ENCODE results near the gene SLC35A4.

SLC35A4 gene, protein sequence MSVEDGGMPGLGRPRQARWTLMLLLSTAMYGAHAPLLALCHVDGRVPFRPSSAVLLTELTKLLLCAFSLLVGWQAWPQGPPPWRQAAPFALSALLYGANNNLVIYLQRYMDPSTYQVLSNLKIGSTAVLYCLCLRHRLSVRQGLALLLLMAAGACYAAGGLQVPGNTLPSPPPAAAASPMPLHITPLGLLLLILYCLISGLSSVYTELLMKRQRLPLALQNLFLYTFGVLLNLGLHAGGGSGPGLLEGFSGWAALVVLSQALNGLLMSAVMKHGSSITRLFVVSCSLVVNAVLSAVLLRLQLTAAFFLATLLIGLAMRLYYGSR

DNA sequence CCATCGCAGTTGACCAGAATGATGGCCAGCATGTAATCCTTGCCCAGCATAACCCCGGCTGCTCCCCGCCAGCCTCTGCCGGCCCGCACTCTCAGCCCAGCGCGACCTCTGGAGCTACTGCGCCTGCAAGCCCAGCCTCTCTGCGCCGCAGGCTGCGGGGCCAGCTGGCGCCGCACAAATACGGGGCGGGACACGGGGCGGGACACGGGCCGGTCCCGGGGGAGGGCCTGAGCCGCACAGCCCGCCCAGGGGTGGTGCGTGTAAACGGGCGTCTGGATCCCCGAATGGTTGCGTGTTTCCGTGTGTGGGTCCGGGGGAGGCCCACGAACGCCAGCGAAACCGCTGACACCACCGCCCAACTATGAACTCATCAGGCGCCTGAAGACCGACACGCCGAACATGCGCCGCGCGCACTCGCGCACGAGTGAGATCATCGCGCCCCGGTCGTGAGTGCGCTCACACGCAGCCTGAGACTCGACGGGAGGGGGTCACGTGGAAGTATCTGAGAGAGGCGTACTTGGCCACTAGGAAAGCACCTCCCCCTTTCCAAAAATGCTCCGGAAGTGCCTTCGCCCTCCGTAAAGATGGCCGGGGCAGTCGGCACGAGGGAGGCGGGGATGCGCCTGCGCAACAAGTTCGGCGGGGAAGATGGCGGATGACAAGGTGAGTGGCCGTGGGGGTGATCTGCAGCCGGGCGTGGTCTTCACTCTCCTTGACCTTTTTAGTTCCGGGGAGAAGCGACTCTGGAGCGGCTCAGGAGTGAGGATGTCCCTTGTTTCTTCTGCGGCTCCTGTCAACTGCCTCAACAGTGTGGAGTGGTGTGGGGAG is at the start of gene SLC35A4, which contains the start of gene APBB3:
Gene SLC35A4, plus strand, starts transcription at position 633 of the 828 bp plus-strand sequence. CDS start 2,342 bp downstream, outside the sequence.
Gene APBB3, minus strand, starts transcription at position 403 of the 828 bp plus-strand sequence. Its CDS starts 353 bp downstream, at position 50.
- peak; percentile 80 for DNase-seq

DNA sequence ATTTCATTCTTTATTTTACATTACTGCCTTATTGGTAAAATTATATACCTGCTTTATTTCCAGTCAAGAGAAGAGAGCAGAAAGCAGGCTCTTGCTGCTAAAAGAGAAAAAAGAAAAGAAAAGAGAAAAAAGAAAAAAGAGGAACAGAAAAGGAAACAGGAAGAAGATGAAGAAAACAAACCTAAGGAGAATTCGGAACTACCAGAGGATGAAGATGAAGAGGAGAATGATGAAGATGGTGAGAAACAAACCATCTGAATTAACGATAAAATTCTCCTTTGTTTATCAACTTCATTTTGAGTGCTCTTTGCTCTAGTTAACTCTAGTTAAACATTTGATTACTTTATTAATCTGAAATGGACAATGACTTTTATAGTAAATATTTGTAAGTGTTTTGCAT is 40.6 kb upstream of the SLC35A4 start:
- DNase-seq = no peak

DNA sequence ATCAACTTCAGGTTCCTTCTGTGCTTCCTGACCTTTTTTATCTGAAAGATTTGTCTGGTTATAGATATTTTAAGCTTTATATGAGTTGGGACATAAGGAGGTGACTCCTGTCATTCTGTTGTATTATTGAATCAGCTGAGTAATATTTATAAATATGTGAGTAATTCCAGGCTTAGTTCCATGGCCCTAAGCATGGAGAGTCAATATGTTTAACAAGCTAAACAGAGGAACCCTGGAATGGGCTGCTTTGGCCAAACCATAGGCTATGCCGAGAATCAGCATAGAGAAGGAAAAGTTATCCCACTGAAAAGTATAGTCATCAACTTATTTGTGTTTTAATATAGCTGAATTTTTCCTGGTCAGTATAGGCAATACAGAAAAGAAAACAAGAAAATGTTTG is 24.4 kb upstream of the SLC35A4 start:
- no peak for DNase-seq

DNA sequence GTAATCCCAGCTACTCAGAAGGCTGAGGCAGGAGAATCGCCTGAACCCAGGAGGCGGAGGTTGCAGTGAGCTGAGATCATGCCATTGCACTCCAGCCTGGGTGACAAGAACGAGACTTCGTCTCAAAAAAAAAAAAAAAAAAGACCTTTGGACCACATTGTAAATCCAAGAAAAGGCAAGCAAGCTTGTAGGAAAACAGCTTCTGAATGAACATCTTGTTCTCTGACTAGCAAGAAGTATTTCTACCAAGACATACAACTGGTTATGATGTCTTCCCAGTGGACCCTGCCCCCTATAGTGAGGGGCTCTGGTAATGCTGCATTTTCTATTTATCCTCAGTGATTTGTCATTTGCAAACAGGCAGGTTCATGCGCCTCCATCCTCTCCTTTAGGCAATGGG is 21.7 kb upstream of the SLC35A4 start:
- DNase-seq = no peak

DNA sequence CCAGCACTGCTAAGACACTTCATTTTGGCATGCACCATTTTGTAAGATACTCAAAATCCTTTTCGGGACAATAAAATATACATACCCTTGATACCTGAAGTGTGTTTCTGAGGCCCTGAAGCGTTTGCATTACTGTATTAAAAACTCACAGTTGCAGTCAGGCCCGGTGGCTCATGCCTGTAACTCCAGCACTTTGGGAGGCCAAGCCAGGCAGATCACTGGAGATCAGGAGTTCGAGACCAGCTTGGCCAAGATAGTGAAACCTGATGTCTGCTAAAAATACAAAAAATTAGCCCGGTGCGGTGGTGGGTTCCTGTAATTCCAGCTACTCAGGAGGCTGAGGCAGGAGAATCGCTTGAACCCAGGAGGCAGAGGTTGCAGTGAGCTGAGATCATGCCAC is 19.6 kb upstream of the SLC35A4 start:
- DNase-seq = no peak

DNA sequence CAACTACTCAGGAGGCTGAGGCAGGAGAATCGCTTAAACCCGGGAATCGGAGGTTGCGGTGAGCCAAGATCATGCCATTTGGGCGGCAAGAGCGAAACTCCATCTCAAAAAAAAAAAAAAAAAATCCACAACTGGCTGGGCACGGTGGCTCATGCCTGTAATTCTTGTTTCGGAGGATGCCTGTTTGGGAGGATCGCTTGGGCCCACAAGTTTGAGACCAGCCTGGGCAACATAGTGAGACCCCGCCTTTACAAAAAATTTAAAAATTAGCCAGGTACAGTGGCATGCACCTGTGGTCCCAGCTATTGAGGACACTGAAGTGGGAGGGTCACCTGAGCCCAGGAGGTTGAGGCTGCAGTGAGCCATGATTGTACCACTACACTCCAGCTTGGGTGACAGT is 19.0 kb upstream of the SLC35A4 start:
- no peak for DNase-seq

DNA sequence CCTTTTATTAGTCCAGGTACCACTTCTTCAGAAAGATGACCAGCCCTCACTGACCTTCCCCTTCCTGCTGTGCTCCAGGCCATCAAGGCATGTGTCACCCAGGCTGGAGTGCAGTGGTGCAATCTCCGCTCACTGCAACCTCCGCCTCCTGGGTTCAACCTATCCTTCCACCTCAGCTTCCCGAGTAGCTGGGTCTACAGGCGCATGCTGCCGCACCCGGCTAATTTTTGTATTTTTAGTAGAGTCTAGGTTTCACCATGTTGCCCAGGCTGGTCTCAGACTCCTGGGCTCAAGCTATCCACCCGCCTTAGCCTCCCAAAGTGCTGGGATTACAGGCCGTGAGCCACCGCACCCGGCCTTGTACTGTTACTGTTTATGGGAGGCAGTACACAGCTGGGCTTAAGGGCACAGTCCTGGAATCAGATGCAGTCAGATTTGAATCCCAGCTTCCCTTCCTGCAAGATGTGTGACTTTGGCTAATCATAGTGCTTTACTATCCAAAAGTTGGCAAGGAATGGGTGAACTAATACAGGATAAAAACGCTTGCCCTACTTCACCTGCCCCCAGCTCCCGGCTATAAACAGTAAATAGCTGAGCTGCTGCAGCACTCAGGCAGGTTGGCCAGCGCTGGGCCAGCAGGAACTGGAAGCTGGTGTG is 17.6 kb upstream of the SLC35A4 start:
- DNase-seq = no peak

DNA sequence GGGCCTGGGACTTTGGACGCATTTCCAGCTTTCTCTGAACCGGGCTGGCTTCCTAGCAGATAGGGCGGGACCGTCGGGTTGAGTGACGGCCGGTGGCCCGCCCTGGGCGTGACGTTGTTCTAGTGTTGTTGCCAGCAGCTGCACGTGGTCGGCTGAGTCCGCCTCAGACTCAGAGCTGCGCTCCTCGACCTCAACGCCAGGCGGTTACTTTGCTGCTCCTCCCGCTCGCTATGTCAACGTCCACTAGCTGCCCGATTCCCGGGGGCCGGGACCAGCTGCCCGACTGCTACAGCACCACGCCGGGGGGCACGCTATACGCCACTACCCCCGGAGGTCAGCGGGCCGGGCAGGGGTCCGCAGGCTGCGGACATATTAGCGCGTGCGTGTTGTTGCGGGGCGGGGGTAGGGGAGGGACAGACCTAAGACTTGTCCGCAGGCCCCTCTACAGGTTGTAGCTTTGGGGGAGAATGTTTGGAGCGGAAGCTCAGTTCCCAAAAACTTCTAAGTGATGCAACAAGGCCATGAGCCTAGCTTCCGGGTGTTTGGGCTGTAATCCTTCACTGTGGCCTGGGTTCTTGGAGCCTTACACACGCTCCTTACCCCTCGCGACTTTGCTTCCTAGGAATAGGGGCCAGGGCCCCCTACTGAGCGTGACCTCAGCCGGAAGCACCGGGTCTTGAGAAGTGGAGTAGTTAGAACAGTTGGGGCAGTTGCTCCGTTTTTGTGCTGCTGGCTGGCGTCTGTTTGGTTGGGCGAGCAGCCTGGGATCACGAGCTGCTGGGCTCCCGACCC is 16.9 kb upstream of the SLC35A4 start, which contains the start of gene EIF4EBP3:
Gene EIF4EBP3, plus strand, starts transcription at position 155 of the 792 bp plus-strand sequence. Its CDS starts 76 bp downstream, at position 231.
- DNase-seq = no peak

DNA sequence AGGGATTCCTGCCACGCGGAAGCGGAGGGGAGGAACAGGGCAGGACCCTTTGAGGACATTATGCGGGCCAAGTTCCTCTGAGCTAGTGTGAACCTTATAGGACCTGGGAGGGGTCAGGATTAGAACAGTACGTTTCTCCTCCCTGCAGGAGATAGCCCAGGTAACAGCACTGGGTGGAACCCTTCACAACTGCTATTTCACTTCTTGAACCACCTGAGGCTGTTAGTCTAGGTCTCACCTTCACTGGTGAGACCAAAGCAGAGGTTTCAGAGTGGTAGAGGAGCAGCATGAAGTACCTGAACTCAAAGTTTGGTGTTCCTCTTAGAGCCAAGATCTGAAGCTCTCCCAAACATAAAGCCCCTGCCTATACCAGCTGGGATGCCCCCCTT is 16.3 kb upstream of the SLC35A4 start:
- DNase-seq = no peak

DNA sequence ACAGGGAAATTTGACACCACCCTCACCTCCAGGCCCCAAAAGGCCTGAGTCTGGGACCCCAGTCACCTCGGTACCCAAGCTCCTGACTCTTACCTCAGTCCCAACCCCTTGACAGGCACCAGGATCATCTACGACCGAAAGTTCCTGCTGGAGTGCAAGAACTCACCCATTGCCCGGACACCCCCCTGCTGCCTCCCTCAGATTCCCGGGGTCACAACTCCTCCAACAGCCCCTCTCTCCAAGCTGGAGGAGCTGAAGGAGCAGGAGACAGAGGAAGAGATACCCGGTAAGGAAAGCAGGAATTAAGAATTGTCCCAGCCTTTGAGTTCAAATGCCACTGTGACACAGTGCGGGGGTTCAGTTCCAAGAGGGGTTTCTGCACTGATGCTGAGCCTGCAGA is 15.8 kb upstream of the SLC35A4 start:
- DNase-seq = no peak

DNA sequence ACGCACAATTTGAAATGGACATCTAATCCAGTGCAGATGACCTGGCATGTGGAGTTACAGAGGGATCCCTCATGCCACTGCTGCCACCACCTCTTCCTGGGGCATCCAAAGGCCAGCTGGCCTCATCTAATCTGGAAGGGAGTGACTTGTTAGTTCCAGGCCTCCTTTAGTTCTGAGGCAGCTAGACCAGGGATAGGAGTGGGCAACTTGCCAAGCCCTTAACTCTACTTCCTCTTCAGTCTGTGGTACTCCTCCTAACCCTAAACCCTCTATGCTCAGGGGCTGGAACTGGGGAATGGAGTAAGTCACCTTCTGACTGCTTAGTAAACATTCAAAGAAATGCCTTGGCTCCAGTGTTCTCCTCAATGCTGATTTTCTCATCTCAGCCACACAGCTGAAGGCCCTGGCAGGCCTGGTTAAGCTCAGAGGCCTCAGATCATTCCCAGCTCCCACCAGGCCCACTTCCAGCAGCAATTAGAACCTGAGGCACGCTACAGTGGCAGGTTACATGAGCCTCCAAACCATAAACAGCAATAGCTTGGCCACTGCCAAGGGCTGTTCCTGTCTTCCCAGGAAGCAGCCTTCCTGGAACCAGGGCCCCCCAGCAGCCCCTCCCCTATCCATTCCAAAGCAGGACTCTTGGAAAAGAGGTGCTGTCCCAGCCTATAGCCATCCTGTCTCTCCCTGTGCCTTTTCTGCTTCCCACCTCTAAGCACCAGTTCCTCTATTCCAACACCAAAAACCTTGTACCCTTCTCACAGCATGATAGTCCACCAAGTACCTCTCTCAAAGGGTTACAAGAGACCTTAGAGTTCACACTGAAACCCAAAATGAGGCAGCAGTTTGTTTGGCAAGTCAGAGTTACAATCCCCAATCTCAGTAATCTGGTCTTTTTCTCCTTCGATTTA is 15.1 kb upstream of the SLC35A4 start:
- no peak for DNase-seq

DNA sequence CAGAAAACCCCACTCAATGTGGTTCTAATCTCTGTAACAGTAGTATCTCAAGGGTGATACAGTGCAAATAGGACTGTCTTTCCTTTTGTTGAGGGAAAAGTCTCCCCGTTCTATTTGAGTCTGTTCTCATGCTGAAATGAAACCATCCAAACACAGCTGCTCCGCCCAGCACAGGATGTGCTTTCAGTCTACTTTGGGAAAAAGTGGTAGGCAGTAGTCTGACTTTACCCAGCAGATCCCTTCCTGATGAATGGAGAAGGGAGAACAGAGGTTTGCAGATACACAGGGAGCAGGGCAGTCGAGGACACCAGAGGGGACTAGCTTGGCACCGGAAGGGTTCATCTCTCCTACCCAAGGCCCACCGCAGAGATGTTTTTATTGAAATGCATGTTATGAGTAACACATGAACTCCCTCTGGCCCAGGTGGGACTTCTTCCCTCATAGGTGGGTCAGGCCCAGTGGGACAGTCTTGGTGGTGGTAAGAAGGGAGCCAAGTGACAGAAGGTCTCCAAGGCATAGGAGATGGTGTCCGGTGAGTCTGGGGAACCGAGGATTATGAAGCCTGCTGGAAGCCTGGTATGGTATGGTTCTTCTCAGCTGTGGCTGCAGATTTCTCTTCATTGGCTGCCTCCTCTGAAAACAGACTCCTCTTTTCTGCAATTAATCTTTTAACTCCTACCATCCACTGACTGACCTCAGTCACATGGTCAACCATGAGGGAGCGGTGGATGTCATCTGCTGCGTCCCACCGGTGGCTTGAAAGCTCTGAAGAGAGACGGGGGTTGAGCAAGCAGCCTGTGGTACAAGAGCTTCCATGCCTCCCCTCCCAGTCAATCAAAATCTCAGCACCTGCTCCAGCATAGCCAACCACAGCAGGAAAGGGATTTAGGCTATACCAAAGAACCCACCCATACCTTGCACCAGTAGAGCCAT is 14.2 kb upstream of the SLC35A4 start:
- no peak for DNase-seq

DNA sequence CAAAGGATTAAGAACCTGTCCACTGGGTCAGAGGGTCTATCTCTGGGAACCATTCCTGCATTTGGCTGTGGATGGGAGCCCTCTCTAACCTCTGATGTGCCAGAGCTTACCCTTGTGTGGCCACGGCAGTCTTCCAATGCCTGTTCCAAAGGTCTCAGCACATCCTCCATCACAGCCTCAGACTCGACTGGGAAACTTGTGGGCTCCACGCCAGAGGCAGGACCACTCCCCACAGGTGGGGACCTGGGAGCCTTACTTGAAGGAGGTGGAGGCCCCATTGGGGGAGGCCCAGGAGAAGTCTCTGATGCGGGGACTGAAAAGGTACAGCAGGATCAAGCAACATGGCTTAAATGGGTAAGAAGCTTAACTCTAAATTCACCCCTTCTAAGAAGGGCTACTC is 12.8 kb upstream of the SLC35A4 start:
- DNase-seq = no peak

DNA sequence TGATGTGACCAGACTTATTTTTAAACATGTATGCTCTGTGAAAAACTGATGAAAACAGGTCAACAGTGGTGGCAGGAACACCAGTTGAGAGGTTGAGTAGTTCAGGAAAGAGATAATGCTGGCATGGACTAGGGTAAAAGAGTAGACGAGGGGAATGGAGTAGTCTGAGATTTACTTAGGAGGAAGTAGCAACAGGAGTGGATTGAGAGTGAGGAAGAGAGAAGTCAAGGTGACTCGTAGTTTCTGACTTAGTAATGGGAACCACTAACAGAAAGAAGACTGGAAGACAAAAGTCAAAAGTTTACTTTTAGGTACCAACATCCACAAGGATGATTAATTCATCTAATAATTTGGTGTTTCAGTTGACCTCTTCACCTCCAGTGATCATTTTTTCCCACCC is 11.0 kb upstream of the SLC35A4 start:
- DNase-seq = no peak

DNA sequence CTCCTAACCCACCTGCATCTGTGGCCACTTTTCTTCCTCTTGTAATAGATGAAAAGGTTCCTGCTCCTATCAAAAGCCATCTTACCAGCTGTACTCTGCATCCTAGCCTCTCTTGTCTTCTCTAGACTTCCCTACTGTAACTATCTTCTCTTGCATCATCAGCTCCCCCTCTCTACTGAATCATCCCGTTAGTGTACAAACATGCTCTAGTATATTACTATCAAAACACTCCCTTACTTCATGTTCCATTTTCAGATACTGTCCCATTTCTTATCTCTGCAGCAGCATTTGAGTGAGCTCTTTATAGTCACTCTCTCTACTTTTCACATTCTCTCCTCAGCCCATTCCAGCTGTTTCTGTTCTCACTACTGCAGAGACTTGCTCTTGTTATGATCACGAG is 10.2 kb upstream of the SLC35A4 start:
- DNase-seq = no peak

DNA sequence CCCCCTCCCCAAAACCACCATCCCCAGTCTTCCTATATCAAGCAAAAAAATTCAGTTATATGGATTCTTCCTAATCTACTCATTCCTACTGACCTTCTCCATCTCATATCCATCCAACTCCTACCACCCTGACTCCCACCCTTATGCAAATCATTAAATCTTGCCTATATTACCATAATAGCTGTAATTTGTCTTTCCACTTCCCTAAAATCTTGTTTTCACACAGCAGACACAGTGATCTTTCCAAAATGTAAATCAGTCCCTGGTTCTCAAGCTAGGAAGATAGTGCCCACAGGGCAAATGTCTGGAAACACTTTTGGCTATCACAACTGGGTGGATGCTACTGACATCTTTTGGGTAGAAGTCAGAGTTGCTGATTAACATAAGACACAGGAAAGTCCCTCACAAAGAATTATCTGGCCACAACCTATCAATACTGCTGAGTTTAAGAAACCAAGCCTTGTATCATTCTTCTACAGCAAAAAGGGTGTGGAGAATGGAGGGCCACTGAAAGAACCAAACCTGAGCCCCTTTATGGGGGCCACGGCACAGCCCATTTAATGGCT is 8.8 kb upstream of the SLC35A4 start:
- no peak for DNase-seq

DNA sequence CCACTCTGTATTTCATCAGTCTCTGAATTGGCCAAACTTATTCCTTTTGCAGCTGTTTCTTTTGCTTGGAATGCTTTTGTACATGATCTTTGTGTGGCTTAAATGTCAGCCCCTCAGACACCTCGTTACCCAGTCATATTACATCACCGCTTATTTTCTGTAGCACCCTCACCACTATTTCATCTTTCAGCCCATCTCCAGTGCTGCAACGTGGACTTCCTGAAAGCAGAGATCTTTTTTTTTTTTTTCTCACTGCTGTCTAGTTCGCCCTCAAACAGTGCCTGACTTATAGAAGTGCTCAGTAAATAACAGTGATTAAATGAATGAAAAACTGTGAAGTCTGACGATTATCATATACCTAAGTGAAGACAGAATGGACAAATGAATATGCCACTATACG is 8.2 kb upstream of the SLC35A4 start:
- DNase-seq = no peak

DNA sequence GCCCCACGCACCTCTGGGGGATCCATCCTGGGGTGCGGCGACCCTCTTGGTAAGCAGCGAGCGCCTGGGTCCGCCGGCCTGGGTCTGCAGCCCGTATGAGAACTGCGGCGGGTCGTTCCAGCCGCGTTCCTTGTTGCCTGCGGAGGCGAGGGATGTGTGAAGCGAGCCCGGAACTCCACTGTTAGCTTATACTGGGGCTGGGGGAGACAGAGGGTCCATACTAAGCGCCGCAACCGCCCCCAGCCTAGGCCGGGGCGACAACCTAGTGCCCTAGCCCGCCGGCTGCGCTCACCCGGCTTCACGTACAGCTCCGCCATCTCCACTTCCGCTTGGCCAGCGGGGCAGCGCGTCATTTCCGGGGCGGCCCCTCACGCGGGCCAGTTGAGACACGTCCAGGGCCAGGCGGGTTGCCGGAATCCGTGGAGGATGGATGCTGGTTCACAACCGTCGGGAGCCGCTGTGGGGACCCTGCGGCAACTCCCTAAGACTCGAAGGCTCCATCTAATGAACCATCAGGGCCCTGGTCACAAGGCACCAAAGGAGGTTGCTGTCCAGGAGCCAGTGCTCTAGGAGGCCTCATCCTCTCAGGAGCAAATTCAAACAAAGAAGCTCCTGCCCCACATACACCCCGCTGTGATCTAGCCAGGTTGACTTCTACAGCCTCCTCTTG is 7.4 kb upstream of the SLC35A4 start, which contains the start of gene SRA1:
Gene SRA1, minus strand, starts transcription at position 338 of the 670 bp plus-strand sequence. Its CDS starts 21 bp downstream, at position 317.
- peak; percentile 58 for DNase-seq

DNA sequence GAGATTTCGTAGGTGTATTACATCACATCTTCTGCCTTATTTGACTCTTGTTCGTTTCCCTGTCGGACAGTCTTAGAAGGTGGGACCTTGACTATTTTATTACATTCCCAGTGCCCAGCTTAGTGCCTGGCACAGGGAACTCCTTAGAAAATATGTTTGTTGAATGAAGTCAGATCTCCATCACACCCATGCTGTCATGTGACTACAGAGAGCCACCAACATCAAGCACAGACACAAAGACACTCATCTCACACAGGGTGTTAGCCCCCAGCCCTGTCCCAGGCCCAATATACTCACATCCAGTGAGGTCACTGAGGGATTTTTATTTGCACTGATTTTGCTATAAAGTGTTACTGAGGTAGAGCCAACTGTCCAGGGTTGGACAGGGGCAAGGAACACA is 6.7 kb upstream of the SLC35A4 start:
- DNase-seq = no peak
